GOT3 (cell line): ENCODE results near the gene ABHD10.

ENCODE experiments used
- DNase-seq: peaks from one replicate; lab custom pipeline; 2025; ENCODE audit warnings: mixed read lengths; lab: John Stamatoyannopoulos, UW

Gene ABHD10

GRCh38 chr3:111965484-111965883 lies 13.3 kb upstream of the ABHD10 start:
- no peak for DNase-seq

GRCh38 chr3:111967068-111967467 lies 11.8 kb upstream of the ABHD10 start:
- DNase-seq = no peak

DNA sequence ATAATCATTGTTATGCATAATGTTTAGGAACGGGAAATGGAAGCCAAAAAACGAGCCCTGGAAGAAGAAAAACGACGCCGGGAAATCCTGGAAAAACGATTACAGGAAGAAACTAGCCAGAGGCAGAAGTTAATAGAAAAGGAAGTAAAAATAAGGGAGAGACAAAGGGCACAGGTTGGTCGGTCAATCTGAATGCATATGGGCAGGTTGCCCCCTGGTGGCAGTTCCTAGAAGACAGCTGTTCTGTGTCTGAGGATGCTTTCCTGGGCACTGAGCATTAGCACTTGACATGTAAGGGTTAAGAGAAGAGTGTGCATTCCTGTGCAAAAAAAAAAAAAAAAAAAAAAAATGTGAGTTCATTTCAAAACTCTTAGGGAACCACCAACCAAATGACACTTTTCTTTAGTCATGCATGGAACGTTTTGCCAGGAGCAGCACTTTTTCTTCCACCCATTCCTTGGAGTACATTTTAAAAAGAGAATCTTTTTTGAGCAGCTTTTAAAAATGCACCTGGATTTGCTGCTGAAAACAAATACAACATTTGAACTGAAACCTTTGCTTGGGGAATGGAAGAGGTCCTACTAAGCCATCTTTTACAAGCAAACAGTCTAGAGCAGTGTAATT lies 11.1 kb upstream of the ABHD10 start:
- DNase-seq = peak; percentile 10

DNA sequence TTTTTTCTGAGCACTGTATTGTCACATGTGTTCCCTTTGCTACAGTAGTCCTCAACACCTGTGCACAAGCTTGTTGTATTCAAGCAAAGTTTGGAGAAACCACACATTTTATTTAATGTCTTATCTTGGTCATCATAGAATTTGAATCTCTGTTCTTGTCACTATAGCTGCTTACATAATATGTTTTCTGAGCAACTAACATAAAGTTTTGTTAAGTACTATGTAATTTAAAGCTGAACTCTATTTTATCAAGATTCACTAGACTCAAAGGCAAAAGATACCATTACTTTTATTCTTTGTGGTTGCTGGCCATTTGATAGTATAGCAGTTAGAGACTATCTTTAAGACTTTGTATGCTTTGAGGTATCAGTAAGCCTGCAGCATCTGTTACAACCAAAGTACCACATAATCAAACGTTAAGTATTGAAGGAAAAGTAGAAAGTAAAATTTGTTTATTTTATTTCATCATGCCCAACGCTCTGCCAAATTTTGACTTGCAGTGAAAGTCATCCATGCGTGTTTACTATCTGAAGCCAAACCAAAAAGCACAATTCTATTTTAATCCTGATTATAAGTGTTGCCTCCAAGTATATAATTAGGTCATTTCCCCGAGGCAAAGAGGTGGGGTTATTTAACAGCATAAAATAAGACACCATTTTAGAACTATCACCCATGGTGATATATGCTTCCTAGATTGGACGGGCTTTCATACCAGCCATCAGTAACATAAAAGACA lies 10.3 kb upstream of the ABHD10 start:
- DNase-seq = no peak

DNA sequence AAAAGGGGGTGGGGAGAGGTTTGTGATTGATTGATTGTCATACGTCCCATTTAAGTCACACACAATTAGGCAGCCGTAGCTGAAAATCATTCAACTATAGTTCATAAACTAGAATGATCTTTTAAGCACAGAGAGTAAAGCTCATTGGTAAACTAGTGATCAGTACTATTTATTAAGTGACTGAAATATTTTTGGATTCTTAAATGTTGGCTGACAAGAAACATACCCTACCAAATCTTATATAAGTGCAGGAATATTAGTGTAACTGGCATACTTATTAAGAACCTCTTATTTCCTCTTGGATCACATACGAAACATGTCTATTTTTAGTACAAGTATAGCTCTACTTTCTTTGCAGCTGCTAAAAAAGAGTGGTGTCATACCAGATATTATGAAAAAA lies 8.4 kb upstream of the ABHD10 start:
- no peak for DNase-seq

DNA sequence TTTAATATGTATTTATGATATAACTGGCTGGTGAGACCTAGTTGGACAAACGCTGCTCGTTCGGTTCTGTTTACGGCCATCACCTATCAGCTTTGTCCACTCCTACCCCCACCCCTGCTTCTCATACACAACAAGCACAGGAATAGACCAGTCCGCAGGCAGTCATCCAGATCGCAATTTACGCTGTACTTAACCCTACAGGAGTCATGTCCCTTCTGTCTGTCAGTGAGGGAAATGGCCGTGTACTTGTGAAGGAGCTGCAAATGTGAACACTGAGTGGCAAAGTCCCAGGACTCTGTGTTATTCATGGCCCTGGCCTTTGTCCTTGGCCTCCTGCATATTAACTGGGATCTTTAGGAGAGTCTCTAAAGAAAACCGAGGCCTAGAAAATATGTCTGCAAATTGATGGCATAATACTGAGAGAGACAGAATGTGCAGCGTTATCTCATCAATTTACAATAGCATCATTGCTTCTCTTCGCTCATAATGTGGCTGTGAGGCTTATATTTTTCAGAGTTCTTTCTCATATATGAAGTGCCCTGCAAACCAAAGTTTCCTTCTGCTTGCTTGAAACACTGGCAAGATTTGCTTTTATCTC lies 7.2 kb upstream of the ABHD10 start:
- no peak for DNase-seq

DNA sequence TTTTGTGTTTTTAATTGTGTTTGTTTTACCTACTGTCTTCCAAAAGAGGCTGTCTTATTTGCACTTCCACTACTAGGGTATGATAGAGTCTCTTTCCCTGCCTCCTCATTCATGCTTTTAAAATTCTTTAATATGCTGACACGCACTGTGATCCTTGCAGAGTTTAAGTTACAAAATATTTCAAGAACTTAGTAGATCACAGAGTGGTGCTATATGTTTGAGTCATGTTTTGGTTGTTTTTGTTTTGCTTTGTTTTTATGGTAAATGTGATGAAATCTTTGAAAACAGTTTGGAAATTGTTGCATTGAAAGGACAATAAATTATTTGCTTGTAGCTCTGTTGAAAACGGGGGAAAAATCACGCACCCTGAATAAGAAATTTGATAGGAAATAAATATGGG lies 5.9 kb upstream of the ABHD10 start:
- no peak for DNase-seq

- DNase-seq = no peak
Observed at GRCh38 chr3:111975131-111975530, 3.7 kb upstream of the ABHD10 start.

DNA sequence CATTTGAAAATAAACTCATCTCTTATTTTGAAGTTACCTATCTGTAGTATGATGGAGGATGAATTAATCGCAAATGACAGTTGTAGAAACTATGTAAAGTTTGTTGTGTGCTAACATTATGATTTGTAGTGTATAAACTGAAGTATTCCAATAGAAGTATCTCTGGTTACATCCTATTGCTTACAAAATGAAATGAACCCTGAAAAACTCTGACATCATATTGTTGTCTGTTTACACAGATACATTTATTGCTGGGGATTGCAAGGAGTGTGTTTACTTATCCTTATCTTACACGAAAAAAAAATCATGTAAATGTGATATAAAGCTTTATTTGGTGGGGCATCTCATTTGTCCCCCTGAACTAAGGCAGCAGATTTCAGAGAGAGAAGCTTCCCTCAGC lies 2.6 kb upstream of the ABHD10 start:
- DNase-seq = no peak

GRCh38 chr3:111979434-111980038 lies 710 bp downstream of the ABHD10 start:
- no peak for DNase-seq

DNA sequence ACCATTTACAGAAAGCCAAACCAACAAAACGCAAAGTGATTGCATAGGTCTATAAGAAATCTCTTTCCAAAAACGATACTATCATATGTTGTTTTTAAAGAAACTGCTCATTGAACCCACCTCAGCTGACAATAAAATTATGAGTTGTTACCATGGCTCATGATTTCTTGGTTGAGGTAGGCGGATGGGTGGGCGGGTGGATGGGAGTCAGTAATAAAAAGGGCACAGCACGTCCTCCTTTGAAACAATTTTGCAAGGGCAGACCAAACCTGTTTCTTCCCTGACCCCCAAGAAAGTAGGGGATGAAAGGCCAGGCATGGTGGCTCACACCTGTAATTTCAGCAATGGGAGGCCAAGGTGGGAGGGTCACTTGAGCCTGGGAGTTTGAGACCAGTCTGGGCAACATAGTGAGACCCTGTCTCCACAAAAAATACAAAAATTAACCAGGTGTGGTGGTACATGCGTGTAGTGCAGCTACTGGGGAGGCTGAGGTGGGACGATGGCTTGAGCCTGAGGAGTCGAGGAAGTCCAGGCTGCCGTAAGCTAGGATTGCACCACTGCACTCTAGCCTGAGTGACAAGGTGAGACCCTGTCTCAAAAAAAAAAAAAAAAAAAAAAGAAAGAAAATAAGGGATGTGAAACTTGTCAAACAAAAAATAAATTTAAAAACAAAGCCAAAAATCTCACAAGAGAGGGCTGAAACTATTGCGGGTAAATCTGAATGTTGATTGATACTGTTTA lies 2.1 kb downstream of the ABHD10 start:
- DNase-seq = no peak

DNA sequence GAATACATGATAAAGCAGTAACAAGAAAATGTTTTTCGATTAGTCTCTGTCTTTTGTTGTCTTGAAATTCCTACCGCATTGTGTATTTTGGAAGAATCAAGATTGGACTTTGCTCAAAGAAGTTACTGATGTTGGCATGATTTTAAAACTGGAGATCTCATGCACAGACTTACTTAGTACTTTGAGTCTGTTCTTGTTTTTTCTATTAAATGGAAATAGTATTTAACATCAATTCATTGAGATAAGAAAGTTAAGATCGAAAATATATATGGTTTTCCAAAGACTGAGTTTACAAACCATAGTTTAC lies 2.6 kb downstream of the ABHD10 start:
- no peak for DNase-seq

GRCh38 chr3:111984636-111985298 lies 5.9 kb downstream of the ABHD10 start:
- DNase-seq = no peak

- DNase-seq = no peak
Observed at GRCh38 chr3:111986800-111987199, 8.0 kb downstream of the ABHD10 start.

DNA sequence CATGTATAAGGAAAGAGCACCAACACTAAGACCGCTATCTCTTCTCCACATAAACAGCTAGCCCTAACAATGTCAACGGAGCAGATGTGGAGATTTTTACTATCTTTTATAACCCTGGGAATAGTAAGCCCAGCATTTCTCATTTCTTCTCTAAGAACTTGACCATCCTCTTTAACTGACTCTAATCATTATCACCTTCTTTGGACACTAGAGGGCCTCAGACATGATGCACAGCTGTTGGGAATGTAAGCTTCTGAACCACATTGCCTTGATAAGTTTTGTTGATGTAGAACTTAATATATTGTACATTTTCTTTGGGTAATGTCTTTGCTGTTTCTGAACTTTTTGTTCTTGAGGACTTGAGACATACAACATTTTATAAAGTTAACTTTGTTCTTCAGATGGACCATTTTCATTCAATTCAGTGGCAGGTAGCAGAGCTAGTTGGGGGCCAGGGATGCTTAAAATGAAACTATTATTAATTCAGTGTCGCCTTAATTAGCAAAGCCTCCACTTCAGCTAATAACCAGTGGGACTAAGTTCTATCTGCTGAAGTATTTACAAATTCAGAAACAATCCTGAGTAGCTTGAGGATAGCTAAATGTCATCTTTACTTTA lies 10.3 kb downstream of the ABHD10 start:
- DNase-seq = no peak

GRCh38 chr3:111993038-111993437 lies 14.2 kb downstream of the ABHD10 start:
- DNase-seq = no peak

GRCh38 chr3:111998636-111999483 lies 20.0 kb downstream of the ABHD10 start, which contains the start of gene TAGLN3:
Gene TAGLN3, plus strand, starts transcription at chr3:111998922. Its CDS starts 501 bp downstream, at chr3:111999423.
- DNase-seq = no peak

GRCh38 chr3:111999484-112000324 lies 20.9 kb downstream of the ABHD10 start:
- DNase-seq = no peak

DNA sequence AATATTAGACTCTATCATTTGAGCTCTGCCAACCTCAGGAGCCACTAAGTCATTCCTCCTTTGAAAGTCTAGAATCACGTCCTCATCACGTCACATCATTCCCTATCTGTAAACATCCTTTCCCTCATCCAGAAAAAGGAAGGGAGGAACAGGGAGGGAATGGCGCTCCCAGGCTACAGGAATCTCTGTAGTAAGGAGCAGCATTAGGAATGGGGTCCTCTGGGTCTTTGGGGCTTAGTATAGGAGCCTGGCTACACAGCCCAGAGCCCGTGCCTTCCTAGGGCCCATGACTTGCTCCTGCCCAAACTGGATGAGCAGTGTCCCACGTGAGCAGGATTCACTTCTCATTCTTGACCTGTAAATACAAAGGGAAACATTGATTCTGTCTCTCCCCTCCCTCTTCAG lies 21.5 kb downstream of the ABHD10 start:
- DNase-seq = no peak

DNA sequence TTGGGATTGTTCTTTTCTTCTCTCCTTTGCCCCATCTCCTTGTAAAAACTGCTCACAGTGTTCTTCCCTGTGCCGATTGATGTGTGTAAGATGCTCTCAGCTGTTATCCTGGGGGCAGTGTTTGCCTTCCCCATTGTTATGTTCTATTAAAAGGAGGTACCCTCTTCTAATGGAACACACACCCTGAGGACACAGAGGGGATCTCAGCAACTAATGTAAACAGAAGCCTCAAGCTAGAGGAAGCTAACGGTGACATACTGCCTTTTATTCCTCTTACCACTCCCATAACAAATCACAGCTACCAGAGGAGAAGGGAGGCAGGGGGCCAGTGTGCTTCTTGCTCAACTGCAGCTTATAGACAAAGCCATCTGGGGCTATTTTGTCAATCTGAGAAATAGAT lies 22.1 kb downstream of the ABHD10 start:
- no peak for DNase-seq
